ENCODE data around the gene LPCAT4.
"Not testable (repeated sequence)": the region's sequence is repeated elsewhere in the genome, so short reads cannot be mapped to it uniquely, and the experiment has no call there.

LPCAT4 gene, protein sequence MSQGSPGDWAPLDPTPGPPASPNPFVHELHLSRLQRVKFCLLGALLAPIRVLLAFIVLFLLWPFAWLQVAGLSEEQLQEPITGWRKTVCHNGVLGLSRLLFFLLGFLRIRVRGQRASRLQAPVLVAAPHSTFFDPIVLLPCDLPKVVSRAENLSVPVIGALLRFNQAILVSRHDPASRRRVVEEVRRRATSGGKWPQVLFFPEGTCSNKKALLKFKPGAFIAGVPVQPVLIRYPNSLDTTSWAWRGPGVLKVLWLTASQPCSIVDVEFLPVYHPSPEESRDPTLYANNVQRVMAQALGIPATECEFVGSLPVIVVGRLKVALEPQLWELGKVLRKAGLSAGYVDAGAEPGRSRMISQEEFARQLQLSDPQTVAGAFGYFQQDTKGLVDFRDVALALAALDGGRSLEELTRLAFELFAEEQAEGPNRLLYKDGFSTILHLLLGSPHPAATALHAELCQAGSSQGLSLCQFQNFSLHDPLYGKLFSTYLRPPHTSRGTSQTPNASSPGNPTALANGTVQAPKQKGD

DNA sequence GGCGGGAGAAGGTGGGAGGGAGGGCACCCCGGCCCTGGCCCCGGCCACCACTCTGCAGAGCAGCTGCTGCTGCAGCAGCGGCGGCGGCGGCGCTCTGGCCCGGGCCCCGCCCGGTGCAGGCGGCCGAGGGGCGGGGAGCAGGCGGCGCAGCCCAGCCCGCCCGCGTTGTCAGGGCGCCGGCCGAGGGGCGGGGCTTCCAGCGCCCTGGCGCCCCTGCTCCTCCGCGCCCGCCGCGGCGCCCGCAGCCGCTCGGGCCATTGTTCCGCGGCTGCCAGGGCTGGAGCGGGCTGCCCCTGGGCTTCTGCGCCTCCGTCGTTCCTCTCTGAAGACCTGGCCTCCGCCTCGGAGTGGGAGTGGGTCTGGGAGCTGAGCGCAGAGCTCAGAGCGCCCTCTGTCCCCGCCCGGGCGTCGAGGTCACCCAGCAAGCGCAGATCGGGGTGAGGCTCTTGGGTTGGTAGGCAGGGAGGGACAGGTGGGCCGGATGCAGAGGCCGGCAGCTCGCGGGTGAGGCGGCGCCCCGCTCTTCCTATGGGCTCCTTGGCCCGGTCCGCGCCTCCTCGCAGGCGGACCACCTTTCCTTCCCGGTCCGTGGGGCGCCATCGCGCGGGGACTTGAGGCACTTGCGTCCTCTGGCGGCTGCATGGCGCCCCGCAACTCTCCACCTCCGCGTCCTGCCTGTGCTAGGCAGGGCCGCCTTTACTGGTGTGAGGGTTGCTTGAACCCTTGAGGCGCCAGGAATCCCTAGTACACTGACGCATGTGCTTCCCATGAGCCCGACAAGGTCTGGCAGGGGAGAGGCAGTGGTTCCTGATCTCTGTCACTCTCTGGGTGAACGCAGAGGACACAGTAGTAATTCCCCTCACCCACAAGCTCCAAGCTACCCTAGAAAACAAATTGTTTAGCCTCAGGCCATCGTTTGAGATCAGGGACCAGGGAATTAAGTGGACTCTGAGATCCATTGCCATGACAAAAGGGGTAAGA, at the start of gene LPCAT4:
TSS of gene LPCAT4 (minus strand) at position 96 of the 981 bp plus-strand sequence. CDS start 96 bp downstream, outside the sequence.
- peak; percentile 96 for DNase-seq

DNA sequence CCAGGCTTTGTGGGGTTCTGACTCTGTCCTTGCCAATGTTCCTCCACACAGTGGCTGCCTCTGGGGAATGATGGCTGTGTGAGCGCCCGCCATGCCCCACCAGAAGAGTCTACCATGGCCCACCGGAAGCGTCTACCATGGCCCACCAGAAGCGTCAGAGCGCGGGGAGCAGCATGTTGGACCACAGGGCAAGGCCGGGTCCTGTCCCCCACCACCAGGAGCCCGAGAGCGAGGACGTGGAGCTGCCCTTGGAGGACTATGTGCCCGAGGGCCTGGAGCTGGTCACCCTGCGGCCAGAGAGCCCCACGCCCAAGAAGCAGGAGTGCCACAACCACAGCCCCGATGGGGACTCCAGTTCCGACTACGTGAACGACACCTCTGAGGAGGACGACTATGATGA, 42.5 kb upstream of the LPCAT4 start:
- not testable (repeated sequence) for DNase-seq

DNA sequence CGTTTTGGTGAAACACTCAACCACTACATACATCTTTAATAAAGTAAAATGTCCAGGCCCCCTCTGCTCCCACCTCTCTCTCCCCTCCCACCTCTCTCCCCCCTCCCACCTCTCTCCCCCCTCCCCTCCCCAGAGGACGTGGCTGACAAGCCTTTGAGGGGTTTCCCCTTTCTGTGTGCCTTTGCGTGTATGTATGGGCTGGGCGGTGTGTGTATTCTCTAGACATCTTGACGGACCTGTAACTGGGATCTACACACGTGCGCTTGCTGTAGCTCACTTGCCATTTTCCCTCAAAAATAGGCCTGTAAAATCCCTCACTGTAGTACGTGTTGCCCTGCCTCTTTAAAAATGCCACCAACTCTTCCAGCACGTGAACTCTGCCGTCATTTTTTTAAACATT, 42.0 kb upstream of the LPCAT4 start:
- DNase-seq, result not testable (repeated sequence)

DNA sequence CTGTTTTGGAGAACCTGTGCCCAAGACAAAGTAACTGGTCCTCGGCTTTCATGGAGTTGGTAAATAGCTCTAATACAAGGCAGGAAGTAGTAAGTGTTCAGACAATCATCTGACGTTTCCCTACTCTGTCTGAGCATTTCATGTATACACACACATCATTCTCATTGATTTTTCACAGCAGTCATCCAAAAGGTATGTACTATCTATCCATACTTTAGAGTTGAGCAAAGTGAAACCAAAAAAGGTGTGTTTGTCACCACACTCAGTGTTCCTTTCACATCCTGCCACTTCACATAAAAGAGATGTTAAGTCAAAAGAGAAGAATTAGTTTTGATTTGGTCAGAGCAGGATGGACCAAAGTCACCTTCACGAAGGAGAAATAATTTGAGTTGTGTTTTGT, 36.9 kb upstream of the LPCAT4 start:
- not testable (repeated sequence) for DNase-seq

DNA sequence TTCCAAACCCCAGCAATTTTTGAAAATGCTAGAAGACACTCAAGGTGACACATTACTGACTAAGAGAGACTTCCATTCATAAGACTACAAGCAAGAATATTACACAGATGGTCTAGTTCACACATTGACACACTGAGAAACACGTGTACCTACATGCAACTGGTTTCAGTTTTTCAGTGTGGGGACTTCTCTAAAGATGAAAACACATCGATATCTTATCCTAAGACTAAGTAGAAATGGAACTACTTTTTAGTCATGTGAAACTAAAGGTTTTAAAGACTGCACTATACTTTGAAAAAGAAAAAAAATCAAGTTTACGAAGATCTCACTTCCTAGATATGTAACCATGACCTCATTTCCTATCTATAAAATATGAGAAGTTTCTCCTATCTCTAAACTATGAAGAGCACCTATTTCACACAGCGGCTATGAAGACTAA, 36.2 kb upstream of the LPCAT4 start:
- not testable (repeated sequence) for DNase-seq

DNA sequence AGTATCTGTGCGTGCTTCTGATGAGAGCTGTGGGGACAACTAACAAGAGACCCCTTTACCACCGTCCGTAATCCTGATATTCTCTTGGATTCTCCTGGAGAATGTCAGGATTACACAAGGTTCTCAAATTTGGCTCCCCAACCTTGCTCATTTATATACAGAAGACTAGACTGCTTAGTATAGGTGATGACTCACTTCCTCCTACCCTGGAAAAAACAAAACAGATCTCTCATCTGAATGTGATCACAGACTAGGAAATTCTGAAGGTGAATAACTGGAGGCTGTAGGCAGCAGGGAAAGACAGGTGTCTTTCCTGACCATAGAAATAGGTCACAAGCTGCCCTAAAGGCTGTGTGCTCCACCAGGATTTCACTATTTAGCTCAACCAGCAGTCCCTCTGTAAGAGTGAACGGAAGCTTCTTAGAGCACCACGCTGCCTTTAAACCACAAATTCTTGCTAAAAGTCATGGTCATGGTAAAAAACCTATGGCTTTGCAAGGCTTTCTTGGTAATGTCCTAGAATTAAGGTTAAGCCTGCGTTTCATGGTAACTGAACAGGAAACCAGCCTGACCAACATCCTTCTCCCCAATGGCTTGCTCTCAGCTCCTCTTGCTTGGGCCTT, 30.8 kb upstream of the LPCAT4 start:
- not testable (repeated sequence) for DNase-seq

DNA sequence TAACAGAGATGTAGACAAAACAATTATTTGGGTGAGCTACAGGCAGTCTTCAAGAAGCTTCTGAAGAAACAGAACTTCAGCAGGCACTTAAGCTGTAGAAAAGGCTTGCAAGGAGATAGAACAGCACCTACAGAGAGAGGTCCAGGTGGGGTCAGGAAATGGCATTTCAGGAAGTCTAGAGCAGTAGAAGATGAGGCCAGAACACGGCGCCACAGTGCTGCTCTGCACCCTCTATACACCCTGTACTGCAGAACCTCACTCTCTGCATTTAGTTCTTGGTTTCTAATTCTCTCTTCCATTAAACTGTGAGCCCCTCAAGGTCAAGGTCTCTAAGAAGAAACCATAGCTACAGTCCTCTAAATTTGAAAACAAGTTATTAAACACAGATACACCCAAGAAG, 26.0 kb upstream of the LPCAT4 start:
- DNase-seq, result not testable (repeated sequence)

DNA sequence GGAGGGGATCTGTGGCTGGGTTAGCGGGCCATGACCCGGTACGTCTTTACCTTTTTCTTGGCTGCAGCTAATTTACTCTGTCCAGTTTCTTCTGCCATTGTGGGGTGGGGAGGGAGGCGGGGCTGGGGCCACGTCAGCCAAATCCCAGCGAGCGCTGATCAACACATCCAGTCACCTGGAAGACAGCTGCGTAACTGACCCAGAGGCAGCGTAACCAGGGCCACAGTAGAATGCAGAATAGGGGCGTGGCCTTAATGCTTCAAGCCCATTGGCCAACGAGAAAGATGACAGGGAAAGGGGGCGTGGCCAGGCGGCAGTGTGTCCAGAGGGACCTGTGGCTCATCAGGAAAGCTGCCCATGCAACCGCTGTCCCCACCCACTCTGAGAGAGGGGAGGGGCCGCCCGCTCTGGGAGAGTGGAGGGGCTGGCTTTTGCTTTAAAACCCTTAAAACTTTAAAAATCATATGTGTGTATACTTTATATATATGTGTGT, 22.6 kb upstream of the LPCAT4 start:
- DNase-seq, result not testable (repeated sequence)

DNA sequence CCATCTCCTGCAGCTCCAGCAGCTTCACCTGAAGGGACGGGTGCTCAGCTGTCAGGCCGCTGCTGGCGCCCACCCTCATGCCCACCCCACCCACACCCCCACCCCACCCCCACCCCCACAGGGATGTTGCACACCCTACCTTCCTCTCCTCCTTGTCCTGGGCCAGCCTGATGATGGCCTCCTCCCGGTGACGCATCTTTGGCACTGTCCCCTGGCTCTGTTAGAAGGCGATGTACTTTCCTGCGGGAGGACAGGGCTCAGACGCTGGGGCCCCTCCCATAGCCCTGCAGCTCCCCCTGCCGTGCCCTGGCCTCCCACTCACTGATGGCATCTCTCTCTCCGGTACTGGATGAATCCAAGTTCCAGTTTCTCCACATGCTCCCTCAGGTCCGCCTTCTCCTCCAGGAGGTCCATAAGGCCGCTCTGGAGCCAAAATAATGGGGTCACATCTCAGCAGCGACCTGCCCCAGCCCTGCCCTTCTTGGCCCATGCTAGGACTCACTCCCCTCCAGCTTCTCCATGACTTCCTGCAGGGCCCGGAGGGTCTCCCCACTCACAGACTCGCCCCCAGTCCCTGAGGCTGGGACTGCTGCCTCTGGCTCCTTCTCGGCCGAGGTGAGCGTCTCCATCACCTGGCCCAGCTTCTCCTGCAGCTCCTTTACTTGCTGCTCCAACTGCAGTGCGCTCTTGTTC, 15.0 kb upstream of the LPCAT4 start:
- DNase-seq, result not testable (repeated sequence)

DNA sequence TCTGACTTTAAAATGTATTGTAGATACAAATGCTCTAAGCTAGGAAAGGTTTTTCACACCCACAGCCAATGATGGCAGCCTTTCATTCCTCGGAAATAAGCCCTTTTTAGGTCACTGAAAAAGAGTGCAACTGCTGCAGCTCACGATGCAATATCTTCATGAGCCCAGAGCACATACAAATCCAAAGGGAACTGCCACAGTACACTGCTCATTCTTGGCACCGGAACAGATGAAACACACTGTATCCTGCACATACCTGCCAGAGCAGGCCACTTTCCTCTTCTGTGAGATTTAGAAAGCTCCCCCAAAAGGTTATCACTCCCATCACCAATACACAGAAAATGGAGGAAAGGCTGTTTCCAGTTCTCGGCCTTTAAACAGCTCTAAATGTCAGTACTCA, 13.5 kb upstream of the LPCAT4 start:
- DNase-seq, result not testable (repeated sequence)

DNA sequence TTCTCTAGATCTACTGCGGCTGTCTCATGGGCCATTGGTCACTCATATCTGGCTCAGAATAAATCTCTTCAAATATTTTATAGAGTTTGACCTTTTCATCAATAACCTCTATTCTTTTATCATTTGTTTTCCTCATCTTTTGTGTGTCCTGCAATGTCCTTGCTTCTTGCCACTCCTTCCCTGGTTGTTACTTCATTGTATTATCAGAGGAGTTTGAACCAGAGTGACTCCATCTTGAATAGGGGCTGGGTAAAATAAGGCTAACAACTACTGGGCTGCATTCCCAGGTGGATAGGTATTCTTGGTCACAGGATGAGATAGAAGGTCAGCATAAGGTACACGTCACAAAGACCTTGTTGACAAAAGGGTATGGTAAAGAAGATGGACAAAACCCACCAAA, 9.9 kb upstream of the LPCAT4 start:
- no peak for DNase-seq

DNA sequence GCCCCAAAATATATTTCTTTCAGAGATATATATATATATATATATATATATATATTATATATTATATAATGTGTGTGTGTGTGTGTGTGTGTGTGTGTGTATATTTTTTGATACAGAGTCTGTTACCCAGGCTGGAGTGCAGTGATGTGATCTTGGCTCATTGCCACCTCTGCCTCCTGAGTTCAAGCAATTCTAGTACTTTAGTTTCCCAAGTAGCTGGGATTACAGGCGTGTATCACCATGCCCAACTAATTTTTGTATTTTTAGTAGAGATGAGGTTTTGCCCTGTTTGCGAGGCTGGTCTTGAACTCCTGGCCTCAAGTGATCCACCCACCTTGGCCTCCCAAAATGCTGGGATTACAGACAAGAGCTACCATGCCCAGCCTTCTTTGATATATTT, 8.5 kb upstream of the LPCAT4 start:
- not testable (repeated sequence) for DNase-seq

DNA sequence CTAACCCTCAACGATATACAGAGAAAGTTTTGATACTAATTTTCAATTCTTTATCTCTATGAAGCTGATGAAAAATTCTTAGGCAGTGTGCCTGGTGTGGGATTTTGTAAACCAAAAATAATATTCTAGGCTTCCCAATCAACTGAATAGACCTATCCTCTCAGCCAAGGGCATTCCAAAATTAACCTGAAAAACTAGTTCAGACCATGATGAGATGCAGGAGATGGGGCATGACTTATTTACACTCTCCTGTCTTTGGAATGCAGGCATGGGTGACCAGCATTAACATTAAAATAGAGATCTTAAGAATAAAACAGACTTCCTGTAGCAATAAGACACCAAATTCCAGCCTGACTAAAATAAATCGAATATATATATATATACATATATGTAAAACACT, 7.8 kb upstream of the LPCAT4 start:
- DNase-seq, result no peak

DNA sequence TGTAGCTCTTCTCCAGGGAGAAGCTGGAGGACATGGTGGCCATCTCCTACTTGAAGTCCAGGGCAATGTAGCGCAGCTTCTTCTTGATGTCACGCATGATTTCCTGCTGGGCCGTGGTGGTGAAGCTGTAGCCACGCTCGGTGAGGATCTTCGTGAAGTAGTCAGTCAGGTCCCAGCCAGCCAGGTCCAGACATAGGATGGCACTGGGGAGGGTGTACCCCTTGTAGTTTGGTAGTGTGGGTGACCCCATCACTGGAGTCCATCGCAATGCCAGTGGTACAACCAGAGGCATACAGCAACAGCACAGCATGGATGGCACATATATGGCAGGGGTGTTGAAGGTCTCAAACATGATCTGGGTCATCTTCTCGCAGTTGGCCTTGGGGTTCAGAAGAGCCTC, 7.0 kb upstream of the LPCAT4 start:
- DNase-seq, result no peak

DNA sequence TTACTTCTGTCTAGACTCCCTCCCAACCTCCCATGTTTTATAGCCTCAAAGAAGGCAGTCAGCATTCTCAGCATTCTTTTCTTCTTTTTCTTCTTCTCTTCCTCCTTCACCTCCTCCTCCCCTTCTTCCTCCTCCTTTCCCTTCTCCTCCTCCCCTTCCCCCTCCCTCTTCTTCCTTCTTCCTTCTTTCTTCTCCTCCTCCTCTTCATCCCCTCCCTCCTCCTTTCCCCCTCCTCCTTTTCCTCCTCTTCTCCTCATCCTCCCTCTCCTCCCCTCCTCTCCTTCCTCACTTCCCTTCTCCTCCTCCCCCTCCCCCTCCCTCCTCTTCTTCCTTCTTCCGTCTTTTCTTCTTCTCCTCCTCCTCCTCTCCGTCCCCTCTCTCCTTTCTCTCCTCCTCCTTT, 3.6 kb upstream of the LPCAT4 start:
- DNase-seq, result no peak

DNA sequence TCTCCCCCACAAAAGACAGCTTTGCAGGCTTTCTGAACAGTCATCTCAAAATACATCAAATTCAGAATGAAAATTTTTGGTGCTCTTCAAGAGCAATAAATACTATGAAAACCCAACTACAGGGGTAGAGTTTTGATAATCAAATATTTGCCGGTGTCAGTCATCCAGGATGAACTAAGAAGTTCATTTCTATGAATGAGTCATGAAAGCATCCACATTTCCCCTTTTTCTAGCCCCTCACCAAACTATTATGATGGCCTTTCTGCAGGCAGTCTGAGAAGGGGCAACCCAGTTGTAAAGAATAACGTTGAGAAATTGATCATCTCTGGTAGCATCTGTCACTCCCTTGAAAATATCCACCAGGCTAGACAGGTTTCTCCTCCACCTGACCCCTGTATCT, 3.1 kb upstream of the LPCAT4 start:
- no peak for DNase-seq

DNA sequence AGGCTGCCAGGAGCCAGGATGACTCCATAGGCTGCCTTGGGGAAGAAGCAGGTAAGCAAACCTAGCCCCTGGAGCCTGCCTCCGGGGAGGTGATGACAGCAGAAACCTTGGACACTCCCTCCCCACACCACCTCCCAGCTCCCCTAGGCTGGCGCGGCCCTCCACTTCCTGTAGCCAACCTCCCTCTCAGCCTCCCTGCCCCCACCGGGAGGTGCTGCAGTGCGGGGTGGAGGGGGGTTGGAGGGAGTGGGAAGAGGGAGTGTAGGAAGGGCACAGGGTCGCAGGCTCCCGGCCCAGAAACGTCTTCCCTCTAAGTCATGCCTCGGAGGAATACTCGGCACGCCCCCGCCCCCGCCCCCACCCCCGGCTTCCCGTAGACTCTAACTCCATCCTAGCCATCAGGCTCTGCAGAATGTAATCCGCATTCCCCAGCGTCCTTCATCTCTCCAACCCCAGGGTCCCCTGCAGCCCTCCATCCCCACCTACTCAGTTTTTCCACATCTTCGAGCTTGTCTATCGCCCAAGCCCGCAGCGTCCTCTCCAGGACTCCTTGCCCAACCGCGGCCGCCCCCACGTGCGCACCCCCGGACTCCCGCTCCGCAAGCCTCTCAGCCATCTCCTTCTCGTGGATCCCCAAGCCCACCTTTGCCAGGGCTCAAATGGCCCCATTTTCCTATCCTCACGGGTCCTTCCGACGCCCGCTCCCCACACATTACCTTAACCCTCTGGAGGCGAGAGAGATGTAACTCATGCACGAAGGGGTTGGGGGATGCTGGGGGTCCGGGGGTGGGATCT, 528 bp downstream of the LPCAT4 start:
- DNase-seq, result peak; percentile 72

DNA sequence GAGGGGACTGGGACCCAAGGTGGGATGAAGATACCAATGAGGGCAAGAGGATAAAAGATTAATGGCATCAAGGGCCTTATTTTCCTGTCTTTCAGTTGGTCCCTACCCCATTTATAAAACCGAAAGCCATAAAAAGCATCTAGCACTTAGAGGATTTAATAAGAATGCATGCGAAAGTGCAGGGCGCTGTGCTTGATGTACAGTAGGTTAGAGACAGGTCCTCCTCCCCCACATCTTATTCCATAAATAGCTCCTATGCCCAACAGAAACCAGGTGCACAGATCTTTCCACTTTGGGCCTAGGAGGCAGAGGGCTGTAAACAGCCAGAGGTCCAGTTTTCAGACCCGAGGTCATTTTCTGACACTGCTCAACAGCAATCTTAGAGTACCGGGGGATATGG, 1.2 kb downstream of the LPCAT4 start:
- no peak for DNase-seq

DNA sequence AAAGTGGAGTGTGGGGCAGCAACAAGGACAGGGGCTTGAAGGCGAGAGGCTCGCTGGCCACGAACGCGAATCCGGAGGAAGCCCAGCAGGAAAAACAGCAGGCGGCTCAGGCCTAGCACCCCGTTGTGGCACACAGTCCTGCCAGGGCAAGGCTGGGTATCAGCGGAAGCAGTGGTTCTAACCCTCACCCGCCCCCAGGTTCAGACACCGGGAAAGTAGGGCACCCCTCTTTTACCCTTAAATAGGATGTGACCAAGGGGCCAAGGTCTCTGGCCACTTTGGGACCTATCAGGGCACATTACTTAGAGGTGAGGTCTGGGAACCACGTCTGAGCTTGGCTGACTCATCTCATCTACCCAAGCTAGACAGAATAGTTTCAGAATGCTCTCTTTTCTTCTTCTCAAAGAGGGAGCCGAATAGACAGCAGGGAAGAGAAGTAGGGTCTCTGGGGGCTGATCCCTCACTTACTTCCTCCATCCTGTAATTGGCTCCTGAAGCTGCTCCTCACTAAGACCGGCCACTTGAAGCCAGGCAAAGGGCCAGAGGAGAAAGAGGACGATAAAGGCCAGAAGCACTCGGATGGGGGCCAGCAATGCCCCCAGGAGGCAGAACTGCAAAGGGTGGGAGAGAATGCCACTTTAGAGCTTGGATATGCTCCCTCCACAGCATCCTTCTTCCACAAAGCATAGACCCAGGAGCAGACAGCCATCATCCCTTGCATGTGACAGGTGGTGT, 1.7 kb downstream of the LPCAT4 start:
- peak; percentile 14 for DNase-seq

DNA sequence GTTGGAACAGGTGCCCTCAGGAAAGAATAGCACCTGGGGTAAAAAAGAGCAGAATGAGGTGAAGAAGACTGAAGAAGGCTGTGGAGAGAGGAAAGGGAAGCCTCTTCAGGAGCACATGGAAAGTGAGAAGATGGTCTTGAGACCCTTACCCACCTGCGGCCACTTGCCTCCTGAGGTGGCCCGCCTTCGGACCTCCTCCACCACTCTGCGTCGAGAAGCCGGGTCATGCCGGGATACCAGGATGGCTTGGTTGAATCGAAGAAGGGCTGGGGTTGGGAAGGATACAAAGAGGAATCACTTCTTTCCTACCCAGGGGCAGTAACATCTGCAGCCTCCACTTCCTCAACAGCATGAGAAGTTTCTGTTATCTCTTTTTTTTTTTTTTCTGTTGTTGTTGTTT, 3.0 kb downstream of the LPCAT4 start:
- no peak for DNase-seq
